ENCODE measurements around the gene SLC15A2.
A peak's percentile ranks its signal among the peaks of the same experiment; 100 is the strongest.
"Not testable (repeated sequence)": the region's sequence is repeated elsewhere in the genome, so short reads cannot be mapped to it uniquely, and the experiment has no call there.

SLC15A2 gene

GRCh38 chr3:121894301-121894990 lies at the start of gene SLC15A2:
Gene SLC15A2, plus strand, starts transcription at chr3:121894401. Its CDS starts 76 bp downstream, at chr3:121894477.
- no peak for DNase-seq (ENCODE audit: low read depth in 1 of 2, low spot score in 1 of 2)
- no peak for TF ChIP-seq JUND (IDR thresholded peaks at IDR 0.05; ENCODE audit: low read depth)
- in situ Hi-C loops (cut with HindIII; ENCODE audit: low pct_unique_long_range_greater_than_20kb, low sequenced_read_pairs) = no loop called here

DNA sequence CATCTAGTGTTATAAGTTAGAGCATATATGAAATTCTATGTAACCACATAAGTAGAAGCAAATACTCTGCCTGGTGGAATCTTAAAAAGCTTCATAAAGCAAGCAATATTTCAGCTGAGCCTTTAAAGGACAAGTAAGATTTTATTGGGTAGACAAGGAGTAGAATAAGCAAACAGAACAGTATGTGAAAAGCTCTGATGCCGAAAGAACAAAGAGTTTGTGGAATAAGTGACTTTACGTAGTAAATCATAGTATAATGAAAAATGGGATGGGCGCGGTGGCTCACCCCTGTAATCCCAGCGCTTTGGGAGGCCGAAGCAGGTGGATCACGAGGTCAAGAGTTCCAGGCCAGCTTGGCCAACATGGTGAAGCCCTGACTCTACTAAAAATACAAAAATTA lies 49.3 kb upstream of the SLC15A2 start:
- no peak for TF ChIP-seq JUND (IDR thresholded peaks at IDR 0.05; ENCODE audit: low read depth)
- DNase-seq (ENCODE audit: low read depth in 1 of 2, low spot score in 1 of 2) = no peak
- in situ Hi-C loops (cut with HindIII; ENCODE audit: low pct_unique_long_range_greater_than_20kb, low sequenced_read_pairs) = no loop called here

- DNase-seq (ENCODE audit: low read depth in 1 of 2, low spot score in 1 of 2) = no peak
- in situ Hi-C loops (cut with HindIII; ENCODE audit: low pct_unique_long_range_greater_than_20kb, low sequenced_read_pairs) = no loop called here
- no peak for TF ChIP-seq JUND (IDR thresholded peaks at IDR 0.05; ENCODE audit: low read depth)
Observed at GRCh38 chr3:121852256-121852655, 41.9 kb upstream of the SLC15A2 start.

DNA sequence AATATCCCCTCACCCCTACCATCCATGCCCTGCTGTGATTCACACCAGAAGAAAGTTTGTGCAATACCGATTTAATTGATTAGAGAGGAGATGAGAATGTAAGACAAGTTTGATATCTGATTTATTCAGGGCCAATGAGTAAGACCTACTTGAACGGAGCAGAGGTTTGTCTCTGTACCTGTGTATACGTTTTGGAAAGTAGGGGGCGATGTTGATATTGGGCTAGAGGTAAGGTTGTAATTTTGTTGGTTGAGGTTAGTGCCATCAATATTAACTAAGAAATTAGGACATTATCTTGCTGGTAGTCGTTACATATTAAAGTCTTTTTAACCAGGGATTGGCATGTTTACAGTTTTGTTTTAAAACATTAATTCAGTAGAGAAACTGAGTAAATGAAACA lies 38.6 kb upstream of the SLC15A2 start:
- TF ChIP-seq JUND (IDR thresholded peaks at IDR 0.05; ENCODE audit: low read depth) = no peak
- in situ Hi-C loops (cut with HindIII; ENCODE audit: low pct_unique_long_range_greater_than_20kb, low sequenced_read_pairs) = no loop called here
- DNase-seq (ENCODE audit: low read depth in 1 of 2, low spot score in 1 of 2) = peak; percentile 10 to 51

- in situ Hi-C loops (cut with HindIII; ENCODE audit: low pct_unique_long_range_greater_than_20kb, low sequenced_read_pairs) = not testable (repeated sequence)
Observed at GRCh38 chr3:121857778-121858177, 36.4 kb upstream of the SLC15A2 start.

GRCh38 chr3:121863247-121863646 lies 31.0 kb upstream of the SLC15A2 start:
- DNase-seq (ENCODE audit: low read depth in 1 of 2, low spot score in 1 of 2); in situ Hi-C loops (cut with HindIII; ENCODE audit: low pct_unique_long_range_greater_than_20kb, low sequenced_read_pairs): not testable (repeated sequence)

More at GRCh38 chr3:121857778-121858177, 36.4 kb upstream of the SLC15A2 start:
- not testable (repeated sequence) for DNase-seq (ENCODE audit: low read depth in 1 of 2, low spot score in 1 of 2)

- no peak for TF ChIP-seq JUND (IDR thresholded peaks at IDR 0.05; ENCODE audit: low read depth)
- DNase-seq (ENCODE audit: low read depth in 1 of 2, low spot score in 1 of 2) = no peak
- in situ Hi-C loops (cut with HindIII; ENCODE audit: low pct_unique_long_range_greater_than_20kb, low sequenced_read_pairs) = no loop called here
Observed at GRCh38 chr3:121863801-121864200, 30.4 kb upstream of the SLC15A2 start.

- DNase-seq (ENCODE audit: low read depth in 1 of 2, low spot score in 1 of 2) = no peak
- TF ChIP-seq JUND (IDR thresholded peaks at IDR 0.05; ENCODE audit: low read depth) = no peak
- in situ Hi-C loops (cut with HindIII; ENCODE audit: low pct_unique_long_range_greater_than_20kb, low sequenced_read_pairs) = no loop called here
Observed at GRCh38 chr3:121869736-121870135, 24.5 kb upstream of the SLC15A2 start.

DNA sequence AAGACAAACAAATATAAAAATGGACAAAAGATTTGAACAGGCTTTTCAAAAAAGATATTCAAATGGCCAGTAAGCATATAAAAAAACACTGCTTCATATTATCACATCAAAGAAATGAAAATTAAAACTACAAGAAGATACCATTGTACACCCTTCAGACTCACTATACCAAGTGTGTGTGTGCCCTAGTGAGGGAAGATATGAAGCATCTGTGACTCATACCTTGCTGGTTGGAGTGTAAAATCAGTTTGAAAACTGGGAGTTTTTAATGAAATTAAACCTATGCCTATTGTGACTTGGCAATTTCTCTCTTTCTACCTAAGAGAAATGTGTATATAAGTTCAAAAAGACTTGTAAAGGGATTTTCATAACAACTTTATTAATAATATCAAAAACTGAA lies 23.5 kb upstream of the SLC15A2 start:
- in situ Hi-C loops (cut with HindIII; ENCODE audit: low pct_unique_long_range_greater_than_20kb, low sequenced_read_pairs) = no loop called here
- TF ChIP-seq JUND (IDR thresholded peaks at IDR 0.05; ENCODE audit: low read depth) = no peak
- DNase-seq (ENCODE audit: low read depth in 1 of 2, low spot score in 1 of 2) = no peak

GRCh38 chr3:121871430-121871829 lies 22.8 kb upstream of the SLC15A2 start:
- in situ Hi-C loops (cut with HindIII; ENCODE audit: low pct_unique_long_range_greater_than_20kb, low sequenced_read_pairs) = no loop called here
- no peak for TF ChIP-seq JUND (IDR thresholded peaks at IDR 0.05; ENCODE audit: low read depth)
- no peak for DNase-seq (ENCODE audit: low read depth in 1 of 2, low spot score in 1 of 2)

DNA sequence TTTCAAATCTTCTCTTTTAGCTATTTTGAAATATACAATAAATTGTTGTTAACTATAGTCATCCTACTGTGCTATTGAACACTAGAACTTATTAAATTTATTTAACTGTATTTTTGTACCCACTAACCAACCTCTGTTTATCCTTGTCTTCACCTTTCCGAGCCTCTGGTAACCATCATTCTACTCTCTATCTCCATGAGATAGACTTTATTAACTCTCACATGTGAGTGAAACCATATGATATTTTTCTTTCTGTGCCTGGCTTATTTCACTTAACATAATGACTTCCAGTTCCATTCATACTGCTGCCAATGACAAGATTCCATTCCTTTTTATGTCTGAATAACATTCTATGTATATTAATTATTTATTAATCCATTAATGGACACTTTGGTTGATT lies 15.8 kb upstream of the SLC15A2 start:
- no peak for DNase-seq (ENCODE audit: low read depth in 1 of 2, low spot score in 1 of 2)
- in situ Hi-C loops (cut with HindIII; ENCODE audit: low pct_unique_long_range_greater_than_20kb, low sequenced_read_pairs) = no loop called here
- no peak for TF ChIP-seq JUND (IDR thresholded peaks at IDR 0.05; ENCODE audit: low read depth)

DNA sequence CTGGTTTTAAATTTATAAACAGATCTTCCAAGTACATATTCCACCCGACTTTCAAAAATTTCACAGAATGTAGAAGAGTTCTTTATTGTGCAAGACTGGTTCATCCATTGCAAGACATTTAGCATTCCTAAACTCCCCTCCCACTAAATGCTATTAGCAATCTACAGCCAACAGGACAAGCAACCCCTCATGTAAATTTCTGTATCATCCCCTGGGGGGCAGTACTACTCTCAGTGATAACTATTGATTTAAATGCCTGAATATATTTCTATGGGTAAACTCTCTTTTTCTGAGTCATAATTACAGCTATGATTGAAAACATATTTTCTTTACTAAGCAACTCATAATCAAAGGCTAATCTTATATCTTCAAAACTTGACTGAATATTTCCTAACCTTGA lies 10.7 kb upstream of the SLC15A2 start:
- DNase-seq (ENCODE audit: low read depth in 1 of 2, low spot score in 1 of 2) = peak; percentile 7 to 44
- in situ Hi-C loops (cut with HindIII; ENCODE audit: low pct_unique_long_range_greater_than_20kb, low sequenced_read_pairs) = no loop called here
- TF ChIP-seq JUND (IDR thresholded peaks at IDR 0.05; ENCODE audit: low read depth) = no peak

DNA sequence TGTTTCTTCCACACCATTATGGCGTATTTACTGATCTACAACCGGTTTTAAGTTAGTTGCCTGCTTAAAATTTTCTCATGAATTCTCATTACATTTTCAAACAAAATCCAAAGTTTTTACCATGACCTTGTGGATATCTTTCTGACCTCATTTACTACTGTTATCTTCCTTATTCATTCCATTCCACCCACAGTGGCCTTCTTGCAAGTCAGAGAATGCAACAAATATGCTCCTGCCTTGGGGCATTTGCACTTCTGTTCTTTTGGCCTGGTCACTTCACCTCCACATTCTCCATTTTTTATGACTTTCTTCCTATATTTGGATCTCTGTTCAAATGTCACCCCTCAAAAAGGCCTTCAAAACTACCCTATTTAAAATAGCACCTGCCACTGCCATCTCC lies 8.8 kb upstream of the SLC15A2 start:
- in situ Hi-C loops (cut with HindIII; ENCODE audit: low pct_unique_long_range_greater_than_20kb, low sequenced_read_pairs) = no loop called here
- no peak for DNase-seq (ENCODE audit: low read depth in 1 of 2, low spot score in 1 of 2)

DNA sequence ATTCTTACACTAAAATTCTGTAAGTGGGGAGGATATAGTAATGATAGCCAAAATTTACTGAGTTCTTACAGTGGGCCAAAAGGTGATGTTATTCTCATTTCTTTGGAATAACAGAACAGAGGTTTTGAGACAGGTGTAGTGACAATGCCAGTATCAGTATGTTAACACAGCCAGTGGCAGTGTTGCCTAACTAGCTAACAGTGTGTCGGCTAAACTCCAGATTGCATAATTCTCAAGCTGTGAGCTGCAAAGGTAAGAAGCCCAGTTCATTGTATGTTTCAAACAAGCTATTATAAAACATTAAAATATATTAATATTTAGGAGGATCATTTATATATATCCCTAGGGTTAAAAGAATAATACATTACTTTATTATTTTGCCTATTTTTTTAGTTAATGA lies 920 bp downstream of the SLC15A2 start:
- no peak for DNase-seq (ENCODE audit: low read depth in 1 of 2, low spot score in 1 of 2)
- TF ChIP-seq JUND (IDR thresholded peaks at IDR 0.05; ENCODE audit: low read depth) = no peak
- in situ Hi-C loops (cut with HindIII; ENCODE audit: low pct_unique_long_range_greater_than_20kb, low sequenced_read_pairs) = no loop called here

More for the DNA sequence above, 8.8 kb upstream of the SLC15A2 start:
- no peak for TF ChIP-seq JUND (IDR thresholded peaks at IDR 0.05; ENCODE audit: low read depth)
